ENCODE measurements around the gene PPP5C.
"Not testable (repeated sequence)": the region's sequence is repeated elsewhere in the genome, so short reads cannot be mapped to it uniquely, and the experiment has no call there.

Gene PPP5C

GRCh38 chr19:46413262-46414031, 66.6 kb downstream of the PPP5C start, which contains the start of gene CCDC8:
CCDC8 (minus strand) TSS chr19:46413564; CDS start chr19:46412810, 754 bp downstream.
- CTCF ChIA-PET: interaction anchor here (0.8 to 1.0 kb wide), 2 partner anchors 18 kb away, joined by 3 to 4 read pairs; no protein-coding TSS in a partner anchor
- peak within 1 kb of the TSS; percentile 93 for H3K27ac ChIP-seq
- POLR2A ChIA-PET (ENCODE audit: low non-redundant PET): no interaction called here
- peak; percentile 81 for DNase-seq (ENCODE audit: low spot score)
- TF ChIP-seq CTCF (conservative IDR thresholded peaks at IDR 0.05; ENCODE audit: low read depth): no peak

- H3K27ac ChIP-seq: peak overlapping the region; percentile 87; the same call in 1 of the 2 replicates
- DNase-seq (ENCODE audit: low spot score); POLR2A ChIA-PET (ENCODE audit: low non-redundant PET): not testable (repeated sequence)
- CTCF ChIA-PET: interaction anchor here (0.6 to 0.9 kb wide), 3 partner anchors 20 to 73 kb away, joined by 3 to 4 read pairs (median 3); no protein-coding TSS in a partner anchor
Observed at GRCh38 chr19:46414899-46415298, 68.0 kb downstream of the PPP5C start.

- DNase-seq (ENCODE audit: low spot score): peak; percentile 65
- H3K27ac ChIP-seq: peak overlapping the region; percentile 87
- CTCF ChIA-PET; POLR2A ChIA-PET (ENCODE audit: low non-redundant PET): not testable (repeated sequence)
Observed at GRCh38 chr19:46415804-46416709, 69.2 kb downstream of the PPP5C start.

GRCh38 chr19:46420056-46420455, 73.2 kb downstream of the PPP5C start:
- no peak overlapping the region for H3K27ac ChIP-seq
- TF ChIP-seq CTCF (conservative IDR thresholded peaks at IDR 0.05; ENCODE audit: low read depth): no peak
- ChIA-PET POLR2A (ENCODE audit: low non-redundant PET) (no interaction called here), CTCF (no interaction called here)
- DNase-seq (ENCODE audit: low spot score): no peak

GRCh38 chr19:46422344-46422743, 75.5 kb downstream of the PPP5C start:
- POLR2A ChIA-PET (ENCODE audit: low non-redundant PET): no interaction called here
- CTCF ChIA-PET: no interaction called here
- no peak for DNase-seq (ENCODE audit: low spot score)
- TF ChIP-seq CTCF (conservative IDR thresholded peaks at IDR 0.05; ENCODE audit: low read depth): no peak
- no peak overlapping the region for H3K27ac ChIP-seq

- TF ChIP-seq CTCF (conservative IDR thresholded peaks at IDR 0.05; ENCODE audit: low read depth): no peak
- ChIA-PET POLR2A (ENCODE audit: low non-redundant PET) (interaction anchor here (1.0 kb wide), 1 partner anchor 8 kb away, joined by 11 read pairs; no protein-coding TSS in a partner anchor), CTCF (interaction anchor here (0.6 to 0.7 kb wide), 2 partner anchors 128 to 234 kb away, joined by 5 to 7 read pairs; no protein-coding TSS in a partner anchor)
- H3K27ac ChIP-seq: no peak overlapping the region
- no peak for DNase-seq (ENCODE audit: low spot score)
Observed at GRCh38 chr19:46423188-46423587, 76.3 kb downstream of the PPP5C start.

GRCh38 chr19:46426035-46426505, 79.2 kb downstream of the PPP5C start:
- POLR2A ChIA-PET (ENCODE audit: low non-redundant PET): no interaction called here
- CTCF ChIA-PET: no interaction called here

More at GRCh38 chr19:46426035-46426505, 79.2 kb downstream of the PPP5C start:
- peak overlapping the region; percentile 56 for H3K27ac ChIP-seq
- TF ChIP-seq CTCF (conservative IDR thresholded peaks at IDR 0.05; ENCODE audit: low read depth): no peak
- DNase-seq (ENCODE audit: low spot score): no peak
